HL-60 (cell line): ENCODE measurements around the gene TRMT112.
A peak's percentile ranks its signal among the peaks of the same experiment; 100 is the strongest.

Experiments
- DNase-seq, 2 experiments: peaks; one replicate each; pipeline ENCODE4 v3.0.0-alpha.2; 2010 to 2020; ENCODE audit warnings: low read depth in 1 of 2, low spot score in 1 of 2
- H3K27ac ChIP-seq: fragments of 250-450 bp; sonication (Bioruptor Pico); replicated peaks from 2 replicates; pipeline ENCODE4 v1.5.1; 2020; ENCODE audit warnings: mild to moderate bottlenecking, moderate library complexity
- H3K27me3 ChIP-seq: fragments of 250-450 bp; sonication (Bioruptor Pico); 2 replicates; pipeline ENCODE4 v1.5.1; 2021; ENCODE audit warnings: mild to moderate bottlenecking, moderate library complexity; ENCODE audit not compliant: insufficient read depth, poor library complexity, severe bottlenecking
- H3K4me3 ChIP-seq: replicated peaks from 2 replicates; pipeline ENCODE4 v1.5.1; 2011; ENCODE audit warnings: mild to moderate bottlenecking, control low read depth, low read length; ENCODE audit not compliant: insufficient read depth
- GABPA ChIP-seq: IDR thresholded peaks from 2 replicates; pipeline ENCODE4 v1.6.1; 2012; ENCODE audit warnings: low read depth
- POLR2AphosphoS5 ChIP-seq: IDR thresholded peaks from 2 replicates; pipeline ENCODE4 v1.6.1; 2012; ENCODE audit warnings: low read depth
- SPI1 ChIP-seq: IDR thresholded peaks from 2 replicates; pipeline ENCODE4 v1.6.1; 2012; ENCODE audit warnings: low read depth, mild to moderate bottlenecking, borderline replicate concordance
- TF ChIP-seq, protein P1 (sequence below): IDR thresholded peaks from 2 replicates; pipeline ENCODE4 v1.6.1; 2012; ENCODE audit warnings: low read depth; ENCODE audit not compliant: insufficient replicate concordance
- TF ChIP-seq, protein P2 (sequence below): IDR thresholded peaks from one replicate; pipeline ENCODE4 v1.5.1; 2011; ENCODE audit warnings: low read length, control low read depth, inconsistent platforms; ENCODE audit not compliant: insufficient read depth

Gene TRMT112

DNA sequence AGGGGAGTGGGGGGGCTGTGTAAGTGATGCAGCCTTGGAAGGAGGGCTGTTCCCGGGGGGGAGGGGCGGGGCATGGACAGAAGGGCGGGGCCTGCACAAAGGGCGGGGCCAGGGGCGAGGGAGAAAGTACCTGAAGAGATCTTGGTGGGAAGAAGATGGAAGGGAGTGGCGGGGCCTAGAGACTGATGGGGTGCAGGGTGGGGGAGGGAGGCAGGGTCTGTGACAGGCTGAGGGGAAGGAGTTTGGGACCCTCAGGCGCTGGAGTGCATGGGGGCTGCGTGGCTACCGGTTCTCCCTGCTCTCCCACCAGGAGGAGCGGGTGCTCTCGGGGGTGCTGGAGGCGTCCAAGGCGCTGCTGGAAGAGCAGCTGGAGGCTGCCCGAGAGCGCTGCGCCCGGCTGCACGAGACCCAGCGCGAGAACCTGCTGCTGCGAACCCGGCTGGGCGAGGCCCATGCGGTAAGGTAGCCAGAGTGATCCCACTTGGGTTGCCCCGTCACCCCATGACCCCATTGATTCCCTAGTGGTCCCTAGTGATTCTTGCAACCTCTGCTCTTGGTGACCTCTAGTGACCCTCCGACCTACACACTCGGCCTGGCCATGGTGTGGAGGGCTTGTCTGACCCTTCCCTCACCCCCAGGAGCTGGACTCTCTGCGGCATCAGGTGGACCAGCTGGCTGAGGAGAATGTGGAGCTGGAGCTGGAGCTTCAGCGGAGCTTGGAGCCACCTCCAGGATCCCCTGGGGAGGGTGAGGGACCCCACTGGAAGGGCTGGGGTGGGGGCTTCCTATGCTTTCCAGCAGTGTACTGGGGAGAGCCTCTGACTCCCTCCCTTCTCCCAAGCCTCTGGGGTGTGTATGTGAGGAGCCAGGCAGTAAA is 25.7 kb upstream of the TRMT112 start:
- TF ChIP-seq, protein P1, sequence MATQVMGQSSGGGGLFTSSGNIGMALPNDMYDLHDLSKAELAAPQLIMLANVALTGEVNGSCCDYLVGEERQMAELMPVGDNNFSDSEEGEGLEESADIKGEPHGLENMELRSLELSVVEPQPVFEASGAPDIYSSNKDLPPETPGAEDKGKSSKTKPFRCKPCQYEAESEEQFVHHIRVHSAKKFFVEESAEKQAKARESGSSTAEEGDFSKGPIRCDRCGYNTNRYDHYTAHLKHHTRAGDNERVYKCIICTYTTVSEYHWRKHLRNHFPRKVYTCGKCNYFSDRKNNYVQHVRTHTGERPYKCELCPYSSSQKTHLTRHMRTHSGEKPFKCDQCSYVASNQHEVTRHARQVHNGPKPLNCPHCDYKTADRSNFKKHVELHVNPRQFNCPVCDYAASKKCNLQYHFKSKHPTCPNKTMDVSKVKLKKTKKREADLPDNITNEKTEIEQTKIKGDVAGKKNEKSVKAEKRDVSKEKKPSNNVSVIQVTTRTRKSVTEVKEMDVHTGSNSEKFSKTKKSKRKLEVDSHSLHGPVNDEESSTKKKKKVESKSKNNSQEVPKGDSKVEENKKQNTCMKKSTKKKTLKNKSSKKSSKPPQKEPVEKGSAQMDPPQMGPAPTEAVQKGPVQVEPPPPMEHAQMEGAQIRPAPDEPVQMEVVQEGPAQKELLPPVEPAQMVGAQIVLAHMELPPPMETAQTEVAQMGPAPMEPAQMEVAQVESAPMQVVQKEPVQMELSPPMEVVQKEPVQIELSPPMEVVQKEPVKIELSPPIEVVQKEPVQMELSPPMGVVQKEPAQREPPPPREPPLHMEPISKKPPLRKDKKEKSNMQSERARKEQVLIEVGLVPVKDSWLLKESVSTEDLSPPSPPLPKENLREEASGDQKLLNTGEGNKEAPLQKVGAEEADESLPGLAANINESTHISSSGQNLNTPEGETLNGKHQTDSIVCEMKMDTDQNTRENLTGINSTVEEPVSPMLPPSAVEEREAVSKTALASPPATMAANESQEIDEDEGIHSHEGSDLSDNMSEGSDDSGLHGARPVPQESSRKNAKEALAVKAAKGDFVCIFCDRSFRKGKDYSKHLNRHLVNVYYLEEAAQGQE, result no peak
- TF ChIP-seq POLR2AphosphoS5 (no peak), SPI1 (no peak), GABPA (no peak)
- TF ChIP-seq, protein P2, sequence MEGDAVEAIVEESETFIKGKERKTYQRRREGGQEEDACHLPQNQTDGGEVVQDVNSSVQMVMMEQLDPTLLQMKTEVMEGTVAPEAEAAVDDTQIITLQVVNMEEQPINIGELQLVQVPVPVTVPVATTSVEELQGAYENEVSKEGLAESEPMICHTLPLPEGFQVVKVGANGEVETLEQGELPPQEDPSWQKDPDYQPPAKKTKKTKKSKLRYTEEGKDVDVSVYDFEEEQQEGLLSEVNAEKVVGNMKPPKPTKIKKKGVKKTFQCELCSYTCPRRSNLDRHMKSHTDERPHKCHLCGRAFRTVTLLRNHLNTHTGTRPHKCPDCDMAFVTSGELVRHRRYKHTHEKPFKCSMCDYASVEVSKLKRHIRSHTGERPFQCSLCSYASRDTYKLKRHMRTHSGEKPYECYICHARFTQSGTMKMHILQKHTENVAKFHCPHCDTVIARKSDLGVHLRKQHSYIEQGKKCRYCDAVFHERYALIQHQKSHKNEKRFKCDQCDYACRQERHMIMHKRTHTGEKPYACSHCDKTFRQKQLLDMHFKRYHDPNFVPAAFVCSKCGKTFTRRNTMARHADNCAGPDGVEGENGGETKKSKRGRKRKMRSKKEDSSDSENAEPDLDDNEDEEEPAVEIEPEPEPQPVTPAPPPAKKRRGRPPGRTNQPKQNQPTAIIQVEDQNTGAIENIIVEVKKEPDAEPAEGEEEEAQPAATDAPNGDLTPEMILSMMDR, result no peak
- DNase-seq, result no peak
- Histone ChIP-seq H3K27me3 (no peaks in the 10 kb centered on the region), H3K27ac (no peak overlapping the region), H3K4me3 (peak overlapping the region; percentile 26)

DNA sequence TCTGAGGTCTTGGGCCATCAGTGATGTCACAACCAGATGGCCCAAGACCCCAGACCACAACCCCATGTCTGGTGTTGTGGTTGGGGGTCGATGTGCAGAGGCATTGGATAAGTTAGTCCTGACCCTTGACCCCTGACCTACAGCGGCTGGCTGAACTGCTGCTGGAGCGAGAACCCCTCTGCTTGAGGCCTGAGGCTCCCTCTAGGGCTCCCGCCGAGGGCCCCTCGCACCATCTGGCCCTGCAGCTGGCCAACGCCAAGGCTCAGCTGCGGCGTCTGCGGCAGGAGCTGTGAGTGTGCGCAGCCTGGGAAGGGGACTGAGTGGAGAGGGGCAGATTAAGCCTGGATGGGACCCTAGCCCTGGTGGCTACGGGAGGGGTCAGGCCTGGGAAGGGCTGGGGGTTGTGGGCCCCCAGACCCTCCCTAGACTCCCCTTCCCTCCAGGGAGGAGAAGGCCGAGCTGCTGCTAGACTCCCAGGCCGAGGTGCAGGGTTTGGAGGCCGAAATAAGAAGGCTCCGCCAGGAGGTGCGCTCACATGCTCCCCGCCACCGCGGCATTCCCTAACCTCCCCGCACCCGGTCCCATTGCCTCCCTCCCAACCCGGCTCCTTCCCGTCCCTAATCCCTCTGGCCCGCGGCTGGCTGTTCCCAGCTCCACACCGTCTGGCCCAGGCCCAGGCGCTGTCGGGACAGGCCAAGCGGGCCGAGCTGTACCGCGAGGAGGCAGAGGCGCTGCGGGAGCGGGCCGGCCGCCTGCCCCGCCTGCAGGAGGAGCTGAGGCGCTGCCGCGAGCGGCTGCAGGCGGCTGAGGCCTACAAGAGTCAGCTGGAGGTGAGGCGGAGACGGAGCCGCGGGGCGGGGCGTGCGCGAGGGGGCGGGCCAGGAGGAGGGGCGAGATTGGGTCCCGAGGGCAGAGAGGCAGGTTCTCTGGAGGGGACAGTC is 24.8 kb upstream of the TRMT112 start:
- TF ChIP-seq SPI1 (no peak), POLR2AphosphoS5 (peak; percentile 56)
- Histone ChIP-seq H3K27ac (peak overlapping the region; percentile 88), H3K27me3 (no peaks in the 10 kb centered on the region), H3K4me3 (peak overlapping the region; percentile 47)
- DNase-seq, result peak; percentile 94 to 95

- H3K27ac ChIP-seq, result peak overlapping the region; percentile 88
- no peak for TF ChIP-seq POLR2AphosphoS5
- no peak for DNase-seq
- H3K27me3 ChIP-seq, result no peaks in the 10 kb centered on the region
- H3K4me3 ChIP-seq, result peak overlapping the region; percentile 47
Observed at GRCh38 chr11:64341429-64341828, 24.1 kb upstream of the TRMT112 start.

GRCh38 chr11:64340671-64341335 is 23.4 kb upstream of the TRMT112 start:
- H3K27ac ChIP-seq, result peak overlapping the region; percentile 88
- peak; percentile 87 to 94 for DNase-seq
- H3K27me3 ChIP-seq, result no peaks in the 10 kb centered on the region
- peak overlapping the region; percentile 47 for H3K4me3 ChIP-seq
- TF ChIP-seq SPI1, result peak; percentile 47; the same call in 1 of the 2 replicates
- TF ChIP-seq, protein P1, result no peak
